Lung (tissue), 12 donors: ENCODE measurements around the gene ST3GAL3. TPM values are rescaled to one million over a fixed set of nuclear protein-coding genes. Genes with fewer than 3 reads are reported as not detected.

ENCODE experiments used
- ATAC-seq: fragments of 200-7000 bp; cut with Tn5 transposase; one replicate; pipeline ENCODE4 v1.9.1; 2020; ENCODE audit warnings: moderate number of reproducible peaks; ENCODE audit not compliant: insufficient read depth, low FRiP score
- DNase-seq, 3 donors: peaks; one replicate each; pipeline ENCODE4 v3.0.0-alpha.2; 2013 to 2017
- H3K27ac ChIP-seq, 2 donors: one replicate each; pipeline ENCODE4 v1.5.1; 2013; ENCODE audit warnings: mild to moderate bottlenecking in 2 of 2, moderate library complexity in 2 of 2, control low read depth in 1 of 2, inconsistent platforms in 1 of 2, low read depth in 1 of 2, low read length in 1 of 2
- H3K27me3 ChIP-seq, 3 donors: one replicate each; pipeline ENCODE4 v1.5.1; 2013; ENCODE audit warnings: low read length in 2 of 3; ENCODE audit not compliant: control insufficient read depth in 3 of 3, insufficient read depth in 3 of 3
- H3K36me3 ChIP-seq, 4 donors: one replicate each; pipeline ENCODE4 v1.5.1; 2013; ENCODE audit warnings: low read length in 4 of 4, mild to moderate bottlenecking in 1 of 4, moderate library complexity in 1 of 4; ENCODE audit not compliant: control insufficient read depth in 4 of 4, insufficient read depth in 4 of 4
- H3K4me1 ChIP-seq, 5 donors: one replicate each; pipeline ENCODE4 v1.5.1; 2013; ENCODE audit warnings: low read length in 5 of 5, mild to moderate bottlenecking in 2 of 5, moderate library complexity in 1 of 5; ENCODE audit not compliant: control insufficient read depth in 5 of 5, insufficient read depth in 5 of 5
- H3K4me3 ChIP-seq: one replicate; pipeline ENCODE4 v1.5.1; 2013; ENCODE audit warnings: mild to moderate bottlenecking, control low read depth, moderate library complexity
- H3K9ac ChIP-seq, 2 donors: one replicate each; pipeline ENCODE4 v1.5.1; 2013; ENCODE audit warnings: low read length in 2 of 2, control low read depth in 1 of 2; ENCODE audit not compliant: insufficient read depth in 1 of 2
- H3K9me3 ChIP-seq, 4 donors: one replicate each; pipeline ENCODE4 v1.5.1; 2013; ENCODE audit warnings: low read length in 3 of 4, mild to moderate bottlenecking in 1 of 4, moderate library complexity in 1 of 4; ENCODE audit not compliant: control insufficient read depth in 4 of 4, insufficient read depth in 3 of 4
- WGBS, 2 donors: extraction: QIAGEN DNeasy Blood & Tissue Kit; methylation state at CpG; one replicate each; pipeline ENCODE4 v1.1.7; 2013; 5-methylcytosine and 5-hydroxymethylcytosine counted together
- polyA plus RNA-seq, 2 donors: library from polyadenylated mRNA; stranded (reverse); fragments of 200-250 nt; gene quantifications; one replicate each; pipeline ENCODE4 v1.2.1, GENCODE V29; 2013
- total RNA-seq, 2 donors: library from RNA; depleted of rRNA in 1 of 2; stranded (reverse); fragments of >200 nt in 1 of 2; gene quantifications; one replicate each; pipeline ENCODE4 v1.2.1, GENCODE V29; 2014 to 2021
- TF ChIP-seq, protein P1 (sequence below): IDR thresholded peaks from 2 replicates; pipeline ENCODE4 v1.5.1; 2012; ENCODE audit warnings: mild to moderate bottlenecking; ENCODE audit errors: control extremely low read depth, extremely low read depth
- donor health status: control.
- donor health status: control.
- donor health status: Bipolar disorder and iron deficiency.
- donor health status: healthy.
- donor health status: DM: yes; HTN: yes; CAD: no.

ST3GAL3 gene
- total and polyA plus RNA-seq, 4 donors = 8.4 to 28.0 (median 17.1) TPM

- ATAC-seq (no peak), DNase-seq (peak; percentile 37 to 66 (median 45))
- TF ChIP-seq, protein P1, sequence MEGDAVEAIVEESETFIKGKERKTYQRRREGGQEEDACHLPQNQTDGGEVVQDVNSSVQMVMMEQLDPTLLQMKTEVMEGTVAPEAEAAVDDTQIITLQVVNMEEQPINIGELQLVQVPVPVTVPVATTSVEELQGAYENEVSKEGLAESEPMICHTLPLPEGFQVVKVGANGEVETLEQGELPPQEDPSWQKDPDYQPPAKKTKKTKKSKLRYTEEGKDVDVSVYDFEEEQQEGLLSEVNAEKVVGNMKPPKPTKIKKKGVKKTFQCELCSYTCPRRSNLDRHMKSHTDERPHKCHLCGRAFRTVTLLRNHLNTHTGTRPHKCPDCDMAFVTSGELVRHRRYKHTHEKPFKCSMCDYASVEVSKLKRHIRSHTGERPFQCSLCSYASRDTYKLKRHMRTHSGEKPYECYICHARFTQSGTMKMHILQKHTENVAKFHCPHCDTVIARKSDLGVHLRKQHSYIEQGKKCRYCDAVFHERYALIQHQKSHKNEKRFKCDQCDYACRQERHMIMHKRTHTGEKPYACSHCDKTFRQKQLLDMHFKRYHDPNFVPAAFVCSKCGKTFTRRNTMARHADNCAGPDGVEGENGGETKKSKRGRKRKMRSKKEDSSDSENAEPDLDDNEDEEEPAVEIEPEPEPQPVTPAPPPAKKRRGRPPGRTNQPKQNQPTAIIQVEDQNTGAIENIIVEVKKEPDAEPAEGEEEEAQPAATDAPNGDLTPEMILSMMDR = no peak
- Histone ChIP-seq H3K27me3 (no peaks in the 10 kb centered on the region), H3K36me3 (peaks cover 4 to 25% (median 5%) of the 10 kb centered on the region in 4 donors), H3K4me1 (peaks cover 0 to 8% (median 0%) of the 10 kb centered on the region in 5 donors), H3K9me3 (no peaks in the 10 kb centered on the region), H3K4me3 (no peak overlapping the region), H3K9ac (no peak overlapping the region), H3K27ac (no peak overlapping the region)
- 89 to 90% methylated on average over 6 of the region's 6 CpGs for WGBS, 2 donors
Measured at GRCh38 chr1:43968348-43968948, 261.1 kb downstream of the ST3GAL3 start.

DNA sequence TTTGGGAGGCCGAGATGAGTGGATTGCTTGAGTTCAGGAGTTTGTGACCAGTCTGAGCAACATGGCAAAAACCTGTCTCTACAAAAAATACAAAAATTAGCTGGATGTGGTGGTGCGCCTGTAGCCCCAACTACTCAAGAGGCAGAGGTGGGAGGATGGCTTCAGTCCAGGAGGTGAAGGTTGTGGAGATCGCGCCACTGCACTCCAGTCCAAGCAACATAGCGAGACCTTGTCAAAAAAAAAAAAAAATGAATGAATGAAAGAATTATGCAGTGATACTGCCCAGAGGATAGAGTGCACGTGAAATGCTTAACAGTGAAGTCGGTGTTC is 262.0 kb downstream of the ST3GAL3 start:
- Histone ChIP-seq H3K4me1 (peaks cover 0 to 14% (median 0%) of the 10 kb centered on the region in 5 donors), H3K27me3 (no peaks in the 10 kb centered on the region), H3K9me3 (no peaks in the 10 kb centered on the region), H3K27ac (no peak overlapping the region), H3K36me3 (peaks cover 4 to 20% (median 5%) of the 10 kb centered on the region in 4 donors), H3K4me3 (no peak overlapping the region), H3K9ac (no peak overlapping the region)
- TF ChIP-seq, protein P1 = peak; percentile 1
- ATAC-seq (no peak), DNase-seq (no peak)
- 61 to 62% methylated on average over 7 of the region's 7 CpGs for WGBS, 2 donors

GRCh38 chr1:43969746-43970466 is 262.6 kb downstream of the ST3GAL3 start, which contains the start of gene DPH2:
TSS of gene DPH2 (plus strand) at chr1:43970010. CDS start at chr1:43970176, 166 bp downstream.
- H3K4me3 ChIP-seq = peak within 1 kb of the TSS; percentile 71
- peak; percentile 97 to 99 (median 98) for DNase-seq
- peaks cover 4 to 19% (median 5%) of the 10 kb centered on the region in 4 donors for H3K36me3 ChIP-seq
- WGBS, 2 donors = 1% methylated on average over 47 of the region's 47 CpGs
- peak within 1 kb of the TSS; percentile 49 to 50 for H3K27ac ChIP-seq
- H3K4me1 ChIP-seq = peaks cover 0 to 15% (median 0%) of the 10 kb centered on the region in 5 donors
- peak; percentile 92 for ATAC-seq
- TF ChIP-seq, protein P1 = no peak
- peak within 1 kb of the TSS in 1 of 2 donors; percentile 11 for H3K9ac ChIP-seq
- no peaks in the 10 kb centered on the region for H3K27me3 ChIP-seq
- H3K9me3 ChIP-seq = no peaks in the 10 kb centered on the region
